Choroid plexus epithelial cell (primary cell): Measurements from ENCODE around the gene ANKRD34B.

Experiments used
- DNase-seq: peaks from one replicate; pipeline ENCODE4 v3.0.0-alpha.2; 2010; ENCODE audit warnings: low read depth
- H3K4me3 ChIP-seq: 2 replicates; pipeline ENCODE4 v1.5.1; 2011; ENCODE audit warnings: low read depth, mild to moderate bottlenecking, control low read depth, low read length, moderate library complexity
- TF ChIP-seq, protein P1 (sequence below): conservative IDR thresholded peaks from 2 replicates; pipeline ENCODE4 v1.5.1; 2011; ENCODE audit warnings: low read depth, mild to moderate bottlenecking, control low read depth, inconsistent platforms, low read length, moderate library complexity

The ANKRD34B gene

DNA sequence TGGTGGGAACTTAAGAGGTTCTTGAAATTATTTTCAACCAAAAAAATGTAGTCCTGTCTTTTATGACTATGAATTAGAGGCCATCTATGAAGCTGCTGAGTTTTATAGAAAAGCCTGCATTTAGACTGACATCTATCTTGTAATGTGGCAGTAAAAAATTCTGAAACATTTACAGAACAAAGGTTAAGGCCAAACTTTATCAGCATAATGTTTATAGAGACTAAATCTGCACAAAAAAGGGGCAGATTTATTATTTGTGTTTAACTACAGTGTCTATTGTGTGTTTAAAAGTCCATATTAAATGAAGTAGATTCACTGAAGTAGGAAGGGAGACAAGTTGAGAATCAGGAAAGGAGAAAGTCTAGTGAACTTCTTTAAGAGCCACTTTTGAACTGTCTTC lies 37.3 kb upstream of the ANKRD34B start:
- TF ChIP-seq, protein P1, sequence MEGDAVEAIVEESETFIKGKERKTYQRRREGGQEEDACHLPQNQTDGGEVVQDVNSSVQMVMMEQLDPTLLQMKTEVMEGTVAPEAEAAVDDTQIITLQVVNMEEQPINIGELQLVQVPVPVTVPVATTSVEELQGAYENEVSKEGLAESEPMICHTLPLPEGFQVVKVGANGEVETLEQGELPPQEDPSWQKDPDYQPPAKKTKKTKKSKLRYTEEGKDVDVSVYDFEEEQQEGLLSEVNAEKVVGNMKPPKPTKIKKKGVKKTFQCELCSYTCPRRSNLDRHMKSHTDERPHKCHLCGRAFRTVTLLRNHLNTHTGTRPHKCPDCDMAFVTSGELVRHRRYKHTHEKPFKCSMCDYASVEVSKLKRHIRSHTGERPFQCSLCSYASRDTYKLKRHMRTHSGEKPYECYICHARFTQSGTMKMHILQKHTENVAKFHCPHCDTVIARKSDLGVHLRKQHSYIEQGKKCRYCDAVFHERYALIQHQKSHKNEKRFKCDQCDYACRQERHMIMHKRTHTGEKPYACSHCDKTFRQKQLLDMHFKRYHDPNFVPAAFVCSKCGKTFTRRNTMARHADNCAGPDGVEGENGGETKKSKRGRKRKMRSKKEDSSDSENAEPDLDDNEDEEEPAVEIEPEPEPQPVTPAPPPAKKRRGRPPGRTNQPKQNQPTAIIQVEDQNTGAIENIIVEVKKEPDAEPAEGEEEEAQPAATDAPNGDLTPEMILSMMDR: no peak
- no peak overlapping the region for H3K4me3 ChIP-seq
- no peak for DNase-seq

- TF ChIP-seq, protein P1: no peak
- H3K4me3 ChIP-seq: no peak overlapping the region
- no peak for DNase-seq
Observed at GRCh38 chr5:80600943-80601693, 31.0 kb upstream of the ANKRD34B start.

GRCh38 chr5:80597500-80597899 lies 27.4 kb upstream of the ANKRD34B start:
- TF ChIP-seq, protein P1: no peak
- H3K4me3 ChIP-seq: no peak overlapping the region
- DNase-seq: no peak

- DNase-seq: no peak
- H3K4me3 ChIP-seq: no peak overlapping the region
- TF ChIP-seq, protein P1: no peak
Observed at GRCh38 chr5:80594810-80595209, 24.7 kb upstream of the ANKRD34B start.

DNA sequence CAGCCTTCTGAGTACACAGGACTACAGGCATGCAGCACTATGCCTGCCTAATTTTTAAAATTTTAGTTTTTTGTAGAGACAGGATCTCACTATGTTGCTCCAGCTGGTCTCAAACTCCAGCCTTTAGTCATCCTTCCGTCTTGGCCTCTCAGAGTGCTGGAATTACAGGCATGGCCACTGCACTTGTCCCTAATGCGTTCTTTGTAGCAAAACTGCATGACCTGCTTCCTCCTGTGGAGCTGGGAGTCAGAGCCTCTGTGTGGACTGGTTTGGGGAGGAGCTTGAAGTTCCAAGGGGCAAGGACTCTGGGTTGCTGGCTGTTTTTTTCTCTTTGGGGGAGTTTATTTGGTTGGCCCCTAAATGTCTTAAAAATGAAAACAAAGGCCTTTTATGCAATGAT lies 22.7 kb upstream of the ANKRD34B start:
- TF ChIP-seq, protein P1: no peak
- H3K4me3 ChIP-seq: no peak overlapping the region
- no peak for DNase-seq

- no peak for DNase-seq
- no peak overlapping the region for H3K4me3 ChIP-seq
- TF ChIP-seq, protein P1: no peak
Observed at GRCh38 chr5:80592105-80592504, 22.0 kb upstream of the ANKRD34B start.

- H3K4me3 ChIP-seq: no peak overlapping the region
- TF ChIP-seq, protein P1: no peak
- DNase-seq: no peak
Observed at GRCh38 chr5:80591352-80591751, 21.3 kb upstream of the ANKRD34B start.
